T-helper 17 cell (primary cell): ENCODE data around the gene CDK6. TPM values are rescaled to one million over a fixed set of nuclear protein-coding genes. Genes with fewer than 3 reads are reported as not detected.

Experiments
- ATAC-seq: fragments of 150-1000 bp; cut with Tn5 transposase; 2 replicates; pipeline ENCODE4 v1.10.0; 2021; ENCODE audit warnings: mild to moderate bottlenecking, moderate library complexity
- DNase-seq, 3 donors: peaks; one replicate each; pipeline versions ENCODE4 v3.0.0 to v3.0.0-alpha.2; 2020 to 2021
- H3K9me3 ChIP-seq: one replicate; pipeline ENCODE4 v1.7.0; 2013; ENCODE audit warnings: low read length, mild to moderate bottlenecking; ENCODE audit not compliant: control insufficient read depth, poor library complexity, severe bottlenecking
- H3K27ac Mint-ChIP-seq: one replicate; pipeline ENCODE4 v1.8.0; 2022; ENCODE audit warnings: mild to moderate bottlenecking, moderate library complexity, mixed read lengths
- H3K27me3 Mint-ChIP-seq: one replicate; pipeline ENCODE4 v1.8.0; 2022; ENCODE audit warnings: mixed read lengths
- H3K36me3 Mint-ChIP-seq: one replicate; pipeline ENCODE4 v1.8.0; 2022; ENCODE audit warnings: low read depth, mixed read lengths
- H3K4me1 Mint-ChIP-seq: one replicate; pipeline ENCODE4 v1.8.0; 2022; ENCODE audit warnings: mild to moderate bottlenecking, mixed read lengths
- H3K4me3 Mint-ChIP-seq: one replicate; pipeline ENCODE4 v1.8.0; 2022; ENCODE audit warnings: mild to moderate bottlenecking, moderate library complexity, mixed read lengths
- total RNA-seq, 4 donors: library from RNA in 2 of 4; stranded (reverse) in 2 of 4; gene quantifications; one replicate each; pipeline ENCODE4 v1.2.3 and lab custom pipeline; 2022 to 2026

Gene CDK6
- total RNA-seq, 2 donors from 2014 or later = 61.5 to 63.7 TPM

DNA sequence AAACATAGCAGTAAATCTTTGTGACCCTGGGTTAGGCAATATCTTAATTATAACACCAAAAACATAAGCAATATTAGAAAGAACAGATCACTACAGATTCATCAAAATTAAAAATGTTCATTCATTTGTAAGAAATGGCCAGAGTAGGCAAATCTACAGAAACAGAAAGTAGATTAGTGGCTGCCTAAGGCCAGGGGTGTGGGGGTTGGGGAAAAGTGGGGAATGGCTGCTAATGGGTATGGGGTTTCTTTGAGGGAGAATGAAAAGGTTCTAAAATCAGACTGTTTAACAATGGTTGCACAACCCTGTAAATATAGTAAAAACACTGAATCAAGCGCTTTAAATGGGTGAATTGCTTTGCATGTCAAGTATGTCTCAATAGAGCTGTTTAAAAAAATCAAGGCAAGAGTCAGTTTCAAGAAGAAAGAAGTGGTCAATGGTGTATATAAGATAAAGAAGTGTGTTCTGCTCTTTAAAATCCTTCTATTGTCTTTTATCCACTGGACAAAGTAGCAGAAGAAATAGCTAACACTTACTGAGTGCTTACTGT is 42.6 kb downstream of the CDK6 start:
- Mint-ChIP-seq H3K27me3 (no peaks in the 10 kb centered on the region), H3K4me3 (no peak overlapping the region), H3K27ac (peak overlapping the region; percentile 32), H3K36me3 (peaks cover 2% of the 10 kb centered on the region), H3K4me1 (peaks cover 21% of the 10 kb centered on the region)
- no peak for ATAC-seq
- DNase-seq = no peak
- no peaks in the 10 kb centered on the region for H3K9me3 ChIP-seq

DNA sequence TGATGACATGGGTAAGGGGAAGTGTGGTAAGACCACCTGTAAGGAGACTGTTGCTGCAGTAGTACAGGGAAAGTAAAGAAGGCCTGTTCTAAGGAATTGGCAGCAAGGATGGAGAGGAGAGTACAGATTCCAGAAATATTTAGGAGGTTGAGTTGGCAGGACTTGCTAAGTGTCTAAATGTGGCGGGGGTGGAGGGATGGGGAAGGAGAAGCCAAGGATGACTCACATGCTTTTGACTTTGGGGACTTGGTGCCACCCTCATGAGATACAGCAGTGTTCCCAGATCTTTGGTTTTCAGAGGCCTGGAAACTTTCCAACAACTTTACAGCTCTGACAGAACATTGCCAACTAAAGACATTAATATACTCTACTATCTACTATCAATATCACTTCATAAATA is 45.4 kb downstream of the CDK6 start:
- ATAC-seq (no peak), DNase-seq (no peak)
- Mint-ChIP-seq H3K36me3 (peaks cover 4% of the 10 kb centered on the region), H3K27ac (no peak overlapping the region), H3K4me3 (no peak overlapping the region), H3K27me3 (no peaks in the 10 kb centered on the region), H3K4me1 (peaks cover 16% of the 10 kb centered on the region)
- H3K9me3 ChIP-seq = no peaks in the 10 kb centered on the region

DNA sequence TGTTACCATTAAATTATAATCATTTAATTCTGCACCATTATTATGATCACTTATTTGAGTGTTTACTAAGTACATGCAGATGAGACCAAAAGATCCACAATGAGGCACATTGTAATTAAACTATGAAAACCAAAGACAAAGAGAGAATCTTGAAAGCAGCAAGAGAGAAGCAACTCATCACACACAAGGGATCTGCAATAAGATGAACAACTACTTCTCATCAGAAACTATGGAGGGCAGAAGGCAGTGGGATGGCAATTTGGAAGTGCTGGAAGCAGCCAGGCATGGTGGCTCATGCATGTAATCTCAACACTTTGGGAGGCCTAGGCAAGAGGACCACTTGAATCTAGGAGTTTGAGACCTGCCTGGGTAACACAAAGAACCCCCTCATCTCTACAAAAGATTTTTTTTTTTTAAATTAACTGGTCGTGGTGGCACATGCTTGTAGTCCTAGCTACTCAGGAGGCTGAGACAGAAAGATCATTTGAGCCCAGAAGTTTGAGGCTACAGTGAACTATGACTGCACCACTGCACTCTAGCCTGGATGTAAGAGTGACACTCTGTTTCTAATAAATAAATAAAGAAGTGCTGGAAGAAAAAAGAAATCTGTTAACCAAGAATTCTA is 47.7 kb downstream of the CDK6 start:
- H3K36me3 Mint-ChIP-seq = peaks cover 2% of the 10 kb centered on the region
- no peak overlapping the region for H3K27ac Mint-ChIP-seq

DNA sequence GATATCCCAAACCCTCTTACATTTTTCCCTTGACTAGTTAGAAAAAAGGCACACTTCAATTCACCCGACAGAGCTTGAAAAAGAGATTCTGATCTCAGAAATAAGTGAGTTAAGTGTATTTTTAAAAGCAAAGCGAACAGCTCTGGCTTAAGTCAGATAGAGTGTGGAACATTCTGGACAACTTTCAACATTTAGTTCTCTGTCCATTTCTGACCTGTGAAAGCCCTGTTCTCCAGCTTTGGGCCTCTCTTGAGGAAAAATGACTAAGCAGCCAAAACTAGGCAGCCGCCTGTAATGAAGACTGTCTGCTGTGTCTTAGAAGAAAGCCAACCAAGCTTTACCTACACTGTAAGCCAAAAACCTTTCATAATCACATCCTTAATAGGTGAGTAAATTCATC is 50.5 kb downstream of the CDK6 start:
- H3K27ac Mint-ChIP-seq = no peak overlapping the region
- ATAC-seq = no peak

More for the DNA sequence above, 47.7 kb downstream of the CDK6 start:
- no peak for DNase-seq
- no peaks in the 10 kb centered on the region for H3K9me3 ChIP-seq
- no peak for ATAC-seq
- H3K4me3 Mint-ChIP-seq = no peak overlapping the region
- peaks cover 23% of the 10 kb centered on the region for H3K4me1 Mint-ChIP-seq
- no peaks in the 10 kb centered on the region for H3K27me3 Mint-ChIP-seq

DNA sequence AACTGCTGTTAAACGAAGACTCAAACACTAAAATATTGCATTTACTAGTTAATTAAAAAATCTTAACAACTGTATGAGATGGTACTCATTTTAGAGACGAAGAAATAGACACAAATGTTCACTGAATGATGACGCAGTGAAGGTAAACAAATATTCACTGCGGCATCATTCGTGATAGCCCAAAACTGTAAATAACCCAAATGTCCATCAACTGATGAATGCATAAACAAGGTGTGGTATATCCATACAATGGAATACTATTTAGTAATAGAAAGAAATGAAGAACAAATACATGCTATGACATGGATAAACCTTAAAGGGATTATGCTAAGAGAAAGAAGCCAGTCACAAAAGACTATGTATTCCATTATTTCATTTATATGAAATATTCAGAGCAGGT is 51.4 kb downstream of the CDK6 start:
- Mint-ChIP-seq H3K27ac (no peak overlapping the region), H3K4me3 (no peak overlapping the region), H3K27me3 (no peaks in the 10 kb centered on the region), H3K4me1 (peaks cover 33% of the 10 kb centered on the region), H3K36me3 (peaks cover 2% of the 10 kb centered on the region)
- no peak for ATAC-seq
- no peaks in the 10 kb centered on the region for H3K9me3 ChIP-seq
- DNase-seq = no peak

More for the DNA sequence above, 50.5 kb downstream of the CDK6 start:
- no peaks in the 10 kb centered on the region for H3K27me3 Mint-ChIP-seq
- no peak overlapping the region for H3K4me3 Mint-ChIP-seq
- DNase-seq = no peak
- H3K9me3 ChIP-seq = no peaks in the 10 kb centered on the region
- H3K4me1 Mint-ChIP-seq = peaks cover 32% of the 10 kb centered on the region
- H3K36me3 Mint-ChIP-seq = peaks cover 2% of the 10 kb centered on the region

DNA sequence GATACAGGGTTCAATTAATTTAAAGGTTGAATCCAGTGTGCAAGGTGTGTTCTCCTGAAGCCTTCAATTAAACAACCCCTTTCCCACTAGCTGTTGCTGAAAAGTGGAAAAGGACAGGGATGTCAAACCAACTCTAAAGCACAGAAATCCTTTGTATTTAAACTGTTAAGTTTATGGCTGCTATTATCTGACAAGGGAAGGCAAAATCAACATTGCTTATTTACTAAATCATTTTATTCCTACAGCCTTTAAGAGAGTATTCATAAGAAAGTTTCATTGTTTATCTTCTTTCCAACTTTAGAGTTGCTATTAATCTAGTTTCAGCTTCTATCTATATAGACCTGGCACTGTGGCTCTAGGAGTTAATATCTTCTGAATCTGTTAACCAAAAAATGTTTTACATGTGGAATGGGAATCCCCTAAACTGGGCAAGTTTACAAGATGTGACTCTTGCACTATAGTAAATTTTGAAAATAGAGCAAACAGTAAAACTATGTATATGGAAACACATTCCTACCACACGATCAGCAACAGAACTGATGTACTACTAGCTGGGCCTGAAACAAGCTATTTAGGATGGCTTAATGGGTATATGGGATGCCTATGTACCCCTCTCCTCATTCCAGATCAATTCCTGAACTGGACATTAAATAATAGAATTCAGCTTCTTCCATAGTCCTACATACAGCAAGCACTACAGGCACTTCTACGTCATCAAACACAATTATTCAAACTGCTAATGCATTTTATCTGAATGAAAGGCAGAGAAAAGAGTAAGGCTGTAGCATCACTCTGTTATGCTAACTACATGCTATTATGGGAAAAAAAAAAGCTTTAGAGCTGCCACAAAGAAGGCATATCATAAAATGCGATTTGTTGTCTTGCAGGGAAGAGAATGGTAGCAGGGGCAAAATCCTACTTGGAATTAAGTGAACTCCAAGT is 52.8 kb downstream of the CDK6 start:
- no peaks in the 10 kb centered on the region for H3K27me3 Mint-ChIP-seq
- no peaks in the 10 kb centered on the region for H3K9me3 ChIP-seq
- H3K36me3 Mint-ChIP-seq = peaks cover 1% of the 10 kb centered on the region
- H3K27ac Mint-ChIP-seq = peak overlapping the region; percentile 22
- ATAC-seq (peak; percentile 27), DNase-seq (no peak)
- H3K4me3 Mint-ChIP-seq = no peak overlapping the region
- H3K4me1 Mint-ChIP-seq = peaks cover 33% of the 10 kb centered on the region

DNA sequence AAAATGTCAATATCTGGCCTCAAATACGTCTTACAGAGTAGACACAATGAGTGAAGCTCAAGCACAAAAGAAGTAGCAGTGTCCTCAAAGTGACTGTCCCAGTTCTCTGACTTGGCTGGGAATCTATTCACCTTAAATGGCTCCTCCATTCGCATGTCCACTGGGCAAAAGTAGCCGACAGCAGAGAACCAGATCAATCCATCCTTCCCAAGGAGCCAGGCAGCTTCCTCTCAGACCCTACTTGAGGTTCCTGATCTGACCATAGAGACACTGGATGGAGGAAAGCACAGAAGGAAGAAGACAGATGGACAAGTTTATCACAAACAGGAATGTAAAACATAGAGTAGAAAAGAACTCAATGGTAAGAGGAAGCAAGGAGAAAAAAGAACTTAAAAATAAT is 53.5 kb downstream of the CDK6 start:
- Mint-ChIP-seq H3K4me1 (peaks cover 33% of the 10 kb centered on the region), H3K36me3 (no peaks in the 10 kb centered on the region), H3K27me3 (no peaks in the 10 kb centered on the region), H3K4me3 (no peak overlapping the region), H3K27ac (peak overlapping the region; percentile 22)
- no peaks in the 10 kb centered on the region for H3K9me3 ChIP-seq
- ATAC-seq (no peak), DNase-seq (no peak)

DNA sequence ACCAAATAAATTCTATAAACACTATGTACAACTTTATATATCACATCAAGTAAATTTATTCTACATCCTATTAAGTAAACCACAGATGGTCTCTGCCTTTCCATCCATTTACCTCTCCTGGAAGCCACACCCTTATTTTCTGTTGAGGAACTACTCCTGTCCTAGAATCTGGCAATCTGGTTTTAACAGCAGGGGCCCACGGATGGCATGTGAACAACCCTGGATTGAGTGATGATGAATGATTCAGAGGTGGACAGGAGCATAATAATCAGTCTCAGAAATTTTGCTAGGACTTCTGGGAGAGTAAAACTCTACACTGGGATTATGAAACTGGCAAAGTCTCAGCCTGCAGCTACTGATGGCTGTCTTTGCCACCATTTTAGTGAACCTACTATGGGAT is 54.1 kb downstream of the CDK6 start:
- ATAC-seq (no peak), DNase-seq (no peak)
- H3K4me3 Mint-ChIP-seq = no peak overlapping the region
- H3K4me1 Mint-ChIP-seq = peaks cover 33% of the 10 kb centered on the region
- no peaks in the 10 kb centered on the region for H3K36me3 Mint-ChIP-seq
- H3K9me3 ChIP-seq = no peaks in the 10 kb centered on the region
- peak overlapping the region; percentile 22 for H3K27ac Mint-ChIP-seq
- no peaks in the 10 kb centered on the region for H3K27me3 Mint-ChIP-seq

DNA sequence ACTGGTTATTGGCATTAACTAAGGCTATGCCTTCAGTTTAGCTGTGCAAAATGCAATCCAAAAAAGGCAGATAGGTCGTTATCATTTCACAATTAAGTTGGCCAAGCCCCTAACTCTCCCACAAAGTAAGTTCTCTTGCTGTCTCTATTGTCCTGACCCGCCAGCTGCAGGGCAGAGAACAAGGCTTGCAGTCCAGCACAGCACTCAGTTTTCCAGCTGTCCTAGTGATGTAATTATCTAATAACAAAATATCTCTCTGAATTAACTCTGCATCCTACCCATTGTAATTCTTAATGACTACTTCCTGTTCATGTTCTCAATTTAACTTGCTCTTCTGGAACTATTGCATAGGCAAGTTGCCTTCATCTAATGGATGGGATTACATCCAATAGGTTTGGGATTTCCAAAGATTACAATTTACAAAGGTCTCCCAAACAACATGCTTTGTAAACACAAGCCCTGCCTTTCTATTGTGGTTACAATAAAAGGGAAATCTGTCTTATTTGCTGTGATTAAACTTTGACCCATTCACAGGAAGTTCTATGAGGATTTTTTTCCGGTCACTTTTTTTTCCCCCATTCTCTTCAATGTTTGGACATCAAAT is 55.2 kb downstream of the CDK6 start:
- no peaks in the 10 kb centered on the region for H3K9me3 ChIP-seq
- no peaks in the 10 kb centered on the region for H3K27me3 Mint-ChIP-seq
- peak overlapping the region; percentile 30 for H3K27ac Mint-ChIP-seq
- no peaks in the 10 kb centered on the region for H3K36me3 Mint-ChIP-seq
- DNase-seq = no peak
- peaks cover 33% of the 10 kb centered on the region for H3K4me1 Mint-ChIP-seq
- H3K4me3 Mint-ChIP-seq = no peak overlapping the region
- ATAC-seq = no peak

DNA sequence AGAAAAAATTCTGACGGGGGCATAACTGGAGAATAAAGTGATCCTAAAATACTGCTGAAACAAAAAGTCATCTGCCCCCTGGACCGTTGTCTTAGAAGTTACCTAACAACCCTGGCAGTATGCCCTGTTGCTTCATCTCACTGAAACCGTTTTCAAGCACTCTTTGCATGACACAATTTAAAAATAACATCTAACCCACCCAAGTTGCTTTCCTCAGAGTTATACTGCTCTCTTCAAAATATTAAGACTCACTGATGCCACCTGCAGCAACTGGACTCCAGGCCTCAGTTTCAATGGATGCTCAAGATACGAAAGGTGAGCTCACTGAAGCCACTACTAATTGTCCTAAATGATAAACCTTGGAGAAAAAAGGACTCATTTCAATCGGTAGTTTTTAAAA is 57.4 kb downstream of the CDK6 start:
- H3K27ac Mint-ChIP-seq = no peak overlapping the region
- H3K27me3 Mint-ChIP-seq = no peaks in the 10 kb centered on the region
- no peaks in the 10 kb centered on the region for H3K9me3 ChIP-seq
- H3K4me3 Mint-ChIP-seq = no peak overlapping the region
- H3K36me3 Mint-ChIP-seq = no peaks in the 10 kb centered on the region
- H3K4me1 Mint-ChIP-seq = peaks cover 27% of the 10 kb centered on the region
- DNase-seq (no peak), ATAC-seq (no peak)

DNA sequence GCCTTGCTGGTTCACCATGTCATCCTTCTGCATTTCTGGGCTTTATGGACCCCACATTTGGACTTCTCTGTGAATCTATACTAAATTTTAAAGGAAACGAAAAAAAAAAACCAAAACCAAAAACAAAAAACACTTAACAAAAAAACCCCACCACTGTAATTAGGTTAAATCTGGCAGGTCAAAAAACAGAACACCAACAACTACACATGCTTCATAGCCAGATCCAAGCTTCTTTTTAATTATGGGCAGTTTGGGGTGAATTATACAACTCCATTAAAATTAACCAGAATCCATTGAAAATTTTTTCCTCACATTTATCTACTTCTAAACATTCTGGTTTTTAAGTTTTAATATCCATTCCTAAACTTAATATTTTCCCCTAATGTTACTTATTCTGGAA is 58.4 kb downstream of the CDK6 start:
- Mint-ChIP-seq H3K4me1 (peaks cover 25% of the 10 kb centered on the region), H3K27me3 (no peaks in the 10 kb centered on the region), H3K4me3 (no peak overlapping the region), H3K27ac (peak overlapping the region; percentile 41), H3K36me3 (peaks cover 5% of the 10 kb centered on the region)
- DNase-seq (no peak), ATAC-seq (no peak)
- no peaks in the 10 kb centered on the region for H3K9me3 ChIP-seq

DNA sequence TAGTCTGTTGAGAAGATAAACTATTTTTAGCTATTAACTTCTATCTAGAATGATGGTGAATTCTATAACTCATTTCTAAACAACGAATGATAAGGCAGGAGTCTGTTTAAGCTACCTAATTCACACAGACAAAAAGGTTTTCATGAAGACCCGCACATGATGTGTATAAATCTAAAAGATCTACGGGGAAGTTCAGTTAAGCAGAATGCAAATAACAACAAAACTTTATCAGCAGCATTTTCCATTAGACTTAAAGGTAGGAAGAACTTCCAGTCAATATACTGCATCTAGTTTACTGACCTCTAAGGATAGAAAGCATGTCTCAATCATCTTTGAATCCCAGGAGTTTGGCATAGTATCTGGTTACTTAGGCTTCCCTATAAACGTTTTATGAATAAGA is 62.6 kb downstream of the CDK6 start:
- no peaks in the 10 kb centered on the region for H3K9me3 ChIP-seq
- Mint-ChIP-seq H3K4me3 (no peak overlapping the region), H3K27me3 (no peaks in the 10 kb centered on the region), H3K36me3 (peaks cover 8% of the 10 kb centered on the region), H3K4me1 (peaks cover 16% of the 10 kb centered on the region), H3K27ac (no peak overlapping the region)
- DNase-seq (no peak), ATAC-seq (no peak)

DNA sequence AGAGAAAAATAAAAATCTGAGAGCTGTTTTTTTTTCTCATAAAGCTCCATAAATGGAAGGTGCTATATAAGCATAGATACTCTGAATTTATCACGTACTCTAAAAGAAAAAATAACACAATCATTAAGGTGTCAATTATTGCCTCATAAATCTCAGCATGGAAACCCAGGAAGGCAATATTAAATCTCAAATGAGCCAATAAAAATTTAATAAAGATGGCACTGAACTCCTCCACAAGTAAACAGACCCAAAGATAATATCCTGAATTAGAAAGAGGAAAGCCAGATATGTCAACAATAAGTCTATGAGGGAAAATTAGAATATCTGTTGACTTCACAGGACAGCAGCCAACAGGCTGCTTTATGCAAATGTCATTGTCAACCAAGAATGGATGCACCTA is 66.5 kb downstream of the CDK6 start:
- no peak for ATAC-seq
- DNase-seq = no peak
- Mint-ChIP-seq H3K36me3 (peaks cover 20% of the 10 kb centered on the region), H3K27ac (no peak overlapping the region), H3K27me3 (no peaks in the 10 kb centered on the region), H3K4me1 (peaks cover 42% of the 10 kb centered on the region), H3K4me3 (no peak overlapping the region)
- no peaks in the 10 kb centered on the region for H3K9me3 ChIP-seq
